ENCODE measurements around the gene EXOC6B. TPM values are rescaled to one million over a fixed set of nuclear protein-coding genes. Genes with fewer than 3 reads are reported as not detected.
"Not testable (repeated sequence)": the region's sequence is repeated elsewhere in the genome, so short reads cannot be mapped to it uniquely, and the experiment has no call there.

The EXOC6B gene
- total RNA-seq, 2 experiments from 2014 or later, result 8.5 to 8.6 TPM

- H3K4me1 Mint-ChIP-seq (ENCODE audit: low read depth); H3K27ac Mint-ChIP-seq; DNase-seq; H3K4me3 Mint-ChIP-seq; H3K27me3 Mint-ChIP-seq; POLR2A ChIA-PET; CTCF ChIA-PET; intact Hi-C loops (cut with micrococcal nuclease): not testable (repeated sequence)
- Mint-ChIP-seq H3K36me3 (peaks cover 21% of the 10 kb centered on the region), H3K9me3 (peaks cover 25% of the 10 kb centered on the region)
Observed at GRCh38 chr2:72641221-72641620, 184.6 kb downstream of the EXOC6B start.

- H3K4me3 Mint-ChIP-seq, result no peak overlapping the region
- H3K27me3 Mint-ChIP-seq, result no peaks in the 10 kb centered on the region
- POLR2A ChIA-PET, result no interaction called here
- no peaks in the 10 kb centered on the region for H3K4me1 Mint-ChIP-seq (ENCODE audit: low read depth)
- intact Hi-C loops (cut with micrococcal nuclease), result no loop called here
- H3K9me3 Mint-ChIP-seq, result peaks cover 3% of the 10 kb centered on the region
- peaks cover 3% of the 10 kb centered on the region for H3K36me3 Mint-ChIP-seq
- CTCF ChIA-PET, result no interaction called here
- DNase-seq, result no peak
- H3K27ac Mint-ChIP-seq, result no peak overlapping the region
Observed at GRCh38 chr2:72638600-72639211, 187.1 kb downstream of the EXOC6B start.

GRCh38 chr2:72636210-72636609 lies 189.6 kb downstream of the EXOC6B start:
- Mint-ChIP-seq H3K4me3 (no peak overlapping the region), H3K27ac (no peak overlapping the region), H3K4me1 (ENCODE audit: low read depth) (no peaks in the 10 kb centered on the region), H3K9me3 (peaks cover 2% of the 10 kb centered on the region), H3K36me3 (peaks cover 4% of the 10 kb centered on the region), H3K27me3 (no peaks in the 10 kb centered on the region)
- no peak for DNase-seq
- intact Hi-C loops (cut with micrococcal nuclease), result no loop called here
- ChIA-PET POLR2A (no interaction called here), CTCF (no interaction called here)

- no peak overlapping the region for H3K27ac Mint-ChIP-seq
- no peaks in the 10 kb centered on the region for H3K27me3 Mint-ChIP-seq
- H3K4me1 Mint-ChIP-seq (ENCODE audit: low read depth), result no peaks in the 10 kb centered on the region
- H3K9me3 Mint-ChIP-seq, result no peaks in the 10 kb centered on the region
- H3K4me3 Mint-ChIP-seq, result no peak overlapping the region
- peaks cover 4% of the 10 kb centered on the region for H3K36me3 Mint-ChIP-seq
- ChIA-PET CTCF (no interaction called here), POLR2A (no interaction called here)
- no peak for DNase-seq
- intact Hi-C loops (cut with micrococcal nuclease), result no loop called here
Observed at GRCh38 chr2:72630767-72631166, 195.1 kb downstream of the EXOC6B start.

GRCh38 chr2:72629062-72629461 lies 196.8 kb downstream of the EXOC6B start:
- ChIA-PET CTCF (no interaction called here), POLR2A (no interaction called here)
- Mint-ChIP-seq H3K36me3 (peaks cover 4% of the 10 kb centered on the region), H3K9me3 (no peaks in the 10 kb centered on the region), H3K27me3 (no peaks in the 10 kb centered on the region), H3K4me3 (no peak overlapping the region), H3K27ac (no peak overlapping the region), H3K4me1 (ENCODE audit: low read depth) (no peaks in the 10 kb centered on the region)
- DNase-seq, result no peak
- intact Hi-C loops (cut with micrococcal nuclease), result no loop called here

DNA sequence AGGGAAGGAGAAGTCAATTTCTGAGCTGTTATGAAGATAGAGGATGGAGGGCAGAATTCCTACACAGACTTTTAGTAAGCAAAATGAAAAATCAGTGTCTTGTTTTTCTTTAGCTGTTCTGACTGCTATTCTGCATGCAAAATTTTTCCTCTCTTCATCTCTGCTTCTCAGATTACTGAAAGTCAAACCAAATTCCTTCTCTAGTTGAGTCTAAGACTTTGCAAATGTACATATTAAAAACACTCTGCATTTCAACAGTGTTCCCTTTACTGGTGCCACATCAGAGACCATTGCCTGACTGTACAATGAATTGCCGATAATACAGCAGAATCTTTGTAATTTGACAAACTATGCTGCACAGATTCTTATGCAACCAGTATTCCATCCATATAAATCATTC lies 198.8 kb downstream of the EXOC6B start:
- intact Hi-C loops (cut with micrococcal nuclease), result no loop called here
- CTCF ChIA-PET, result no interaction called here
- Mint-ChIP-seq H3K27ac (no peak overlapping the region), H3K9me3 (no peaks in the 10 kb centered on the region), H3K4me3 (no peak overlapping the region), H3K4me1 (ENCODE audit: low read depth) (no peaks in the 10 kb centered on the region), H3K27me3 (no peaks in the 10 kb centered on the region), H3K36me3 (no peaks in the 10 kb centered on the region)
- POLR2A ChIA-PET, result interaction anchor here (0.6 kb wide), 1 partner anchor 105 kb away, joined by 3 read pairs; no protein-coding TSS in a partner anchor
- DNase-seq, result no peak

GRCh38 chr2:72625366-72625765 lies 200.5 kb downstream of the EXOC6B start:
- Mint-ChIP-seq H3K27ac (no peak overlapping the region), H3K36me3 (peaks cover 3% of the 10 kb centered on the region), H3K4me3 (no peak overlapping the region), H3K9me3 (no peaks in the 10 kb centered on the region), H3K4me1 (ENCODE audit: low read depth) (no peaks in the 10 kb centered on the region), H3K27me3 (no peaks in the 10 kb centered on the region)
- DNase-seq, result no peak
- CTCF ChIA-PET, result no interaction called here
- POLR2A ChIA-PET, result no interaction called here
- intact Hi-C loops (cut with micrococcal nuclease), result no loop called here

DNA sequence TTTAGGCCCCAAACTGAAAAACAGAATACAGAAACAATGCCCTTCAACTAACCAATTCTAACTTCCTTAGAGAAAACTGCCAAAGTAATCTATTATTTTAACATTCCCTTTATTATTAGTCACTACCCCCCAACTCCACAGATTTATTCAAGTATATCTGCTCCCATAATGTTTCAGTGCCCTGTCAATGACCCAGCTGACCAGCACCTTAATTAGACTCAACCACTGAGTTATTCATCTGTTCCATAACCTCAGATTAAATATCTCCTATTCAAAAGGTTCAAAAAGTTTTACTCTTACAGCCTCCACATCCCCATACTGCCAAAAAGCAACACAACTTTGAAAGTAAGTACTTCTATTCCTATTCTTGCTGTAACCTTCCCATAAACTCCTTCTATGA lies 202.4 kb downstream of the EXOC6B start:
- peaks cover 8% of the 10 kb centered on the region for H3K36me3 Mint-ChIP-seq
- intact Hi-C loops (cut with micrococcal nuclease), result no loop called here
- ChIA-PET CTCF (interaction anchor here (0.6 to 0.9 kb wide), 2 partner anchors 18 to 40 kb away, joined by 3 to 6 read pairs; no protein-coding TSS in a partner anchor), POLR2A (no interaction called here)
- no peak overlapping the region for H3K4me3 Mint-ChIP-seq
- H3K4me1 Mint-ChIP-seq (ENCODE audit: low read depth), result no peaks in the 10 kb centered on the region
- H3K27ac Mint-ChIP-seq, result no peak overlapping the region
- H3K27me3 Mint-ChIP-seq, result no peaks in the 10 kb centered on the region
- no peak for DNase-seq
- H3K9me3 Mint-ChIP-seq, result peaks cover 3% of the 10 kb centered on the region

DNA sequence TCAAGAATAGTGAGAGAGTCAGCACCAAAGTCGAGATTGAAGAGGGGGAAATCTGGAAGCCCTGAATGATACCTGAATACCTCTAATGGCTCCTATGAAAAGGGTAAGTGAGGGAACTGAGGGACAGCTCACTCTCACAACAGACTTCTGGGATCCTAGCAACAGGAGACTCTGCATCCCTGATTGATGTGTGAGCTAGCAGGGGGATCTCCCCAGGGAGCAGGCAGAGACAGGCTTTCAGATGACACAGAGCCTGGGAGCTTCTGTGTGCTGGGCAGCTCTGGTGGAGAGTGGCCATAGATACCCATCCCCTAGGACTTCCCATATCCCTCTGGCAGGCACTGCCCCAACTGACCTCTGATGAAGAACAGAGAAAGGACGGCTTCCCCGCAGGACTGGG lies 206.2 kb downstream of the EXOC6B start:
- H3K27me3 Mint-ChIP-seq, result no peaks in the 10 kb centered on the region
- H3K4me3 Mint-ChIP-seq, result no peak overlapping the region
- peaks cover 17% of the 10 kb centered on the region for H3K36me3 Mint-ChIP-seq
- H3K9me3 Mint-ChIP-seq, result peaks cover 15% of the 10 kb centered on the region
- no peaks in the 10 kb centered on the region for H3K4me1 Mint-ChIP-seq (ENCODE audit: low read depth)
- POLR2A ChIA-PET, result no interaction called here
- intact Hi-C loops (cut with micrococcal nuclease), result no loop called here
- CTCF ChIA-PET, result no interaction called here
- DNase-seq, result no peak
- H3K27ac Mint-ChIP-seq, result no peak overlapping the region

- CTCF ChIA-PET, result interaction anchor here (0.9 to 2.1 kb wide), 3 partner anchors 8 to 690 kb away, joined by 3 to 9 read pairs (median 7); no protein-coding TSS in a partner anchor
- Mint-ChIP-seq H3K4me1 (ENCODE audit: low read depth) (no peaks in the 10 kb centered on the region), H3K27me3 (no peaks in the 10 kb centered on the region), H3K36me3 (peaks cover 13% of the 10 kb centered on the region), H3K27ac (no peak overlapping the region), H3K4me3 (no peak overlapping the region), H3K9me3 (peaks cover 15% of the 10 kb centered on the region)
- POLR2A ChIA-PET, result no interaction called here
- no peak for DNase-seq
- intact Hi-C loops (cut with micrococcal nuclease), result no loop called here
Observed at GRCh38 chr2:72613931-72614330, 211.9 kb downstream of the EXOC6B start.

DNA sequence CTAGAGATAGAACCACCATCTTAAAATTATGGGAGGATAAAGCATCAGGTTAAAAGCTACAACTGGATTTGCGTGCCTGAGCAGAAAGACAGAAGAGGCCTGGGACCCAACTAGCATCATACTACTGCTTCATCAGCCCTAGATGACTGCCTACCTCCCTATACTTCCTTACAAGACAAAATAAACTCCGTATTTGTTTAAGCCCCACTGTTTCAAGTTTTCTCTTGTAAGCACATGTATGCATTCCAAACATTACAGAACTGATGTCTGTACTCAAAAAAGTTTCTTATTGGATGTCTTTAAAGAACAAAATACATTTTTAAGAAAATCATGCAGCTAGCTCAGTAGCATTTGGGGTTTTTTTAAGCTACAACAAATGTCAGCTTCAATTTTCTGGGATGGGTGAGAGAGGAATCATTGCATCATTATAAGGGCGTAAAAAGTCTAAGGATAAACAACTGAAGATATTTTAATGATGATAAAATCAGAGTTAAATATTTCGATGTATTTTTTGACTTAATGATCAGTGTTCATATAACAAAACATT lies 213.1 kb downstream of the EXOC6B start:
- Mint-ChIP-seq H3K4me3 (no peak overlapping the region), H3K27ac (no peak overlapping the region), H3K9me3 (peaks cover 12% of the 10 kb centered on the region), H3K27me3 (no peaks in the 10 kb centered on the region), H3K36me3 (peaks cover 9% of the 10 kb centered on the region), H3K4me1 (ENCODE audit: low read depth) (no peaks in the 10 kb centered on the region)
- POLR2A ChIA-PET, result no interaction called here
- CTCF ChIA-PET, result no interaction called here
- intact Hi-C loops (cut with micrococcal nuclease), result no loop called here
- DNase-seq, result no peak

DNA sequence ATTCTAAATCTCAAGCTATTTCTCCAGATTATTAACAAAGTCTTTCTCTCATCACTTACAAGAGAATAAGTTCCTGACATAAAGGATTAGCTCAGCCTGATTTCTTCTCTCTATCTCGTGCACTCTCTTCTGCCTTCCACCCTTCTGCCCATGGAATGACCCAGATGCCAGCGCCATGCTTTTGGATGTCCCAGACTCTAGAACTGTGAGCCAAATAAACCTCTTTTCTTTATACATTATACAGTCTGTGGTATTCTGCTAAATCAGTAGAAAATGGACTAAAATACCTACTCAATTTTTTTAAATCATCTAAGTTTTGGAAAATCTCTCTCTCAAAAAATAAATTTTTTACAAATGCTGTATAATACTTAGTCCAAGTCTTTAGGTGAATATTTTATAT lies 218.6 kb downstream of the EXOC6B start:
- Mint-ChIP-seq H3K27me3 (no peaks in the 10 kb centered on the region), H3K9me3 (peaks cover 2% of the 10 kb centered on the region), H3K36me3 (no peaks in the 10 kb centered on the region), H3K27ac (no peak overlapping the region), H3K4me3 (no peak overlapping the region), H3K4me1 (ENCODE audit: low read depth) (peaks cover 15% of the 10 kb centered on the region)
- ChIA-PET POLR2A (no interaction called here), CTCF (interaction anchor here (1.0 kb wide), 1 partner anchor 683 kb away, joined by 3 read pairs; no protein-coding TSS in a partner anchor)
- intact Hi-C loops (cut with micrococcal nuclease), result loop anchor here (10.0 kb wide), 1 partner anchor 138 kb away; no protein-coding TSS in a partner anchor
- no peak for DNase-seq

- Mint-ChIP-seq H3K4me3 (no peak overlapping the region), H3K27me3 (no peaks in the 10 kb centered on the region), H3K36me3 (no peaks in the 10 kb centered on the region), H3K27ac (no peak overlapping the region), H3K9me3 (peaks cover 2% of the 10 kb centered on the region), H3K4me1 (ENCODE audit: low read depth) (peaks cover 15% of the 10 kb centered on the region)
- intact Hi-C loops (cut with micrococcal nuclease), result loop anchor here (10.0 kb wide), 1 partner anchor 139 kb away; no protein-coding TSS in a partner anchor
- DNase-seq, result no peak
- ChIA-PET POLR2A (no interaction called here), CTCF (interaction anchor here (1.0 to 1.4 kb wide), 10 partner anchors 8 to 682 kb away, joined by 3 to 7 read pairs (median 4); no protein-coding TSS in a partner anchor)
Observed at GRCh38 chr2:72605836-72606442, 219.9 kb downstream of the EXOC6B start.

Measured in activated CD4-positive, alpha-beta memory T cell treated with anti-CD3 and anti-CD28 coated beads for 36 hours (primary cell).